Measurements from ENCODE around the gene IFI44. TPM values are rescaled to one million over a fixed set of nuclear protein-coding genes. Genes with fewer than 3 reads are reported as not detected.

Gene IFI44
- total and polyA plus RNA-seq, 10 of the 15 experiments (the other 5 are each of a cell fraction or from before 2014, with no cell fraction given), result 37.7 to 272 (median 90.9) TPM

- H3K9ac ChIP-seq (ENCODE audit: control insufficient read depth, insufficient read depth, low read length), result no peak overlapping the region
- TF ChIP-seq JUND (IDR thresholded peaks at IDR 0.05; ENCODE audit: low read depth, low read length) (no peak), USF1 (IDR thresholded peaks at IDR 0.05; ENCODE audit: borderline replicate concordance, extremely low read length, insufficient read depth, low read depth, low read length) (no peak), CBFB (IDR thresholded peaks at IDR 0.05; ENCODE audit: low read depth) (no peak), EED (IDR thresholded peaks at IDR 0.05; ENCODE audit: low read depth) (no peak), ZNF592 (IDR thresholded peaks at IDR 0.05) (no peak)
- ChIA-PET SMC1A (ENCODE audit: uncharacterized antibody, unreplicated experiment) (interaction anchor here (0.7 to 6.6 kb wide), 6 partner anchors 15 to 542 kb away, joined by 3 to 78 read pairs (median 12); partner anchors contain the start of gene IFI44L), CTCF (interaction anchor here (0.7 to 8.9 kb wide), 11 partner anchors 15 to 558 kb away, joined by 3 to 127 read pairs (median 5); partner anchors contain the start of gene IFI44L), POLR2A (interaction anchor here (1.3 kb wide), 1 partner anchor 54 kb away, joined by 3 read pairs; no protein-coding TSS in a partner anchor), RAD21 (ENCODE audit: unreplicated experiment) (interaction anchor here (0.9 to 5.4 kb wide), 5 partner anchors 16 to 530 kb away, joined by 3 to 58 read pairs (median 4); partner anchors contain the start of gene IFI44L)
- H4K20me1 ChIP-seq (ENCODE audit: control insufficient read depth, insufficient read depth), result no peaks in the 10 kb centered on the region
- FAIRE-seq (no peak), ATAC-seq (peak; percentile 64), DNase-seq (ENCODE audit: low read depth, low spot score) (no peak)
- no peak overlapping the region for H3K4me3 ChIP-seq
- H2AFZ ChIP-seq (ENCODE audit: control insufficient read depth, low read depth, low read length), result no peak overlapping the region
- no peaks in the 10 kb centered on the region for H3K27me3 ChIP-seq (replicated peaks in 1 of 2; ENCODE audit: control insufficient read depth in 2 of 2, insufficient read depth in 2 of 2, low read length in 1 of 2)
- no TSS peak for BruUV-seq (replicated peaks)
- no peaks in the 10 kb centered on the region for H3K79me2 ChIP-seq (ENCODE audit: control insufficient read depth, insufficient read depth, low read length)
- H3K9me3 ChIP-seq (replicated peaks; ENCODE audit: control insufficient read depth, insufficient read depth, low read length), result no peaks in the 10 kb centered on the region
- peaks cover 5% of the 10 kb centered on the region for H3K4me1 ChIP-seq (ENCODE audit: control insufficient read depth, insufficient read depth, low read length)
- H3K4me2 ChIP-seq (ENCODE audit: control insufficient read depth, insufficient read depth), result no peak overlapping the region
- 79% methylated on average over 5 of the region's 5 CpGs for WGBS (ENCODE audit: insufficient coverage, insufficient replicate concordance, low lambda C conversion rate, missing lambda C conversion rate)
- H3K36me3 ChIP-seq (ENCODE audit: control insufficient read depth in 2 of 2, insufficient read depth in 2 of 2, low read length in 1 of 2), result no peaks in the 10 kb centered on the region; a peak in 1 of 4 replicates
- in situ Hi-C loops (cut with MboI) (loop anchor here (5.0 kb wide), 1 partner anchor 531 kb away; no protein-coding TSS in a partner anchor), intact Hi-C loops (cut with micrococcal nuclease; ENCODE audit: unreplicated experiment) (loop anchor here (10.0 kb wide), 1 partner anchor 348 kb away; no protein-coding TSS in a partner anchor)
- no peak overlapping the region for H3K27ac ChIP-seq (ENCODE audit: control insufficient read depth, insufficient read depth)
Observed at GRCh38 chr1:78673120-78673519, 23.5 kb downstream of the IFI44 start.
